GM21515 (cell line): ENCODE data around the gene CD109.
"Not testable (repeated sequence)": the region's sequence is repeated elsewhere in the genome, so short reads cannot be mapped to it uniquely, and the experiment has no call there.

Experiments
- ATAC-seq: cut with Tn5 transposase; IDR thresholded peaks from one replicate; pipeline ENCODE4 v1.9.1; 2021; ENCODE audit not compliant: unreplicated experiment

The CD109 gene

GRCh38 chr6:73695619-73696421 lies at the start of gene CD109:
CD109 (plus strand) TSS chr6:73696203; CDS start chr6:73696216, 13 bp downstream.
- ATAC-seq: peak; percentile 45

- no peak for ATAC-seq
These were observed 47.8 kb upstream of the CD109 start for GRCh38 chr6:73648166-73648565.

- no peak for ATAC-seq
These were observed 46.2 kb upstream of the CD109 start for GRCh38 chr6:73649783-73650182.

- ATAC-seq: peak; percentile 45
These were observed 43.1 kb upstream of the CD109 start for GRCh38 chr6:73652637-73653570.

- peak; percentile 90 for ATAC-seq
These were observed 42.2 kb upstream of the CD109 start, which contains the start of gene SLC17A5 for GRCh38 chr6:73653571-73654424. SLC17A5 (minus strand) TSS chr6:73653992; CDS start chr6:73653886, 106 bp downstream.

GRCh38 chr6:73655341-73655917 lies 40.6 kb upstream of the CD109 start:
- ATAC-seq: no peak

GRCh38 chr6:73656531-73657145 lies 39.4 kb upstream of the CD109 start:
- ATAC-seq: no peak

GRCh38 chr6:73657201-73657600 lies 38.8 kb upstream of the CD109 start:
- ATAC-seq: no peak

- no peak for ATAC-seq
These were observed 31.3 kb upstream of the CD109 start for GRCh38 chr6:73664701-73665100.

- ATAC-seq: peak; percentile 80
These were observed 30.2 kb upstream of the CD109 start for GRCh38 chr6:73665686-73666319.

GRCh38 chr6:73666393-73666792 lies 29.6 kb upstream of the CD109 start:
- ATAC-seq: no peak

GRCh38 chr6:73667798-73668197 lies 28.2 kb upstream of the CD109 start:
- ATAC-seq: no peak

GRCh38 chr6:73669005-73669404 lies 27.0 kb upstream of the CD109 start:
- no peak for ATAC-seq

GRCh38 chr6:73671911-73672685 lies 23.9 kb upstream of the CD109 start:
- ATAC-seq: no peak

GRCh38 chr6:73675466-73676098 lies 20.4 kb upstream of the CD109 start:
- peak; percentile 92 for ATAC-seq

- ATAC-seq: no peak
These were observed 17.0 kb upstream of the CD109 start for GRCh38 chr6:73679009-73679408.

- ATAC-seq: not testable (repeated sequence)
These were observed 16.2 kb upstream of the CD109 start for GRCh38 chr6:73679846-73680245.

GRCh38 chr6:73680289-73680918 lies 15.6 kb upstream of the CD109 start:
- no peak for ATAC-seq
